Sigmoid colon (tissue), 7 donors: ENCODE data around the gene GNB4. TPM values are rescaled to one million over a fixed set of nuclear protein-coding genes. Genes with fewer than 3 reads are reported as not detected.
A peak's percentile ranks its signal among the peaks of the same experiment; 100 is the strongest.

Experiments
- DNase-seq: peaks from one replicate; pipeline ENCODE4 v3.0.0-alpha.2; 2019
- H3K27ac ChIP-seq, 4 donors: fragments of 200-600 bp; sonication (generic); one replicate each; pipeline ENCODE4 v1.5.1; 2016 to 2019; ENCODE audit warnings: mild to moderate bottlenecking in 1 of 4
- H3K27me3 ChIP-seq, 3 donors: fragments of 200-600 bp; sonication (generic); one replicate each; pipeline ENCODE4 v1.5.1; 2019; ENCODE audit warnings: mild to moderate bottlenecking in 1 of 3
- H3K36me3 ChIP-seq, 4 donors: fragments of 200-600 bp; sonication (generic); one replicate each; pipeline ENCODE4 v1.5.1; 2016 to 2019
- H3K4me1 ChIP-seq, 4 donors: fragments of 200-600 bp; sonication (generic); one replicate each; pipeline ENCODE4 v1.5.1; 2017 to 2019
- H3K4me3 ChIP-seq, 4 donors: fragments of 200-600 bp; sonication (generic); one replicate each; pipeline ENCODE4 v1.5.1; 2017 to 2019; ENCODE audit warnings: mild to moderate bottlenecking in 2 of 4, moderate library complexity in 1 of 4
- H3K9me3 ChIP-seq, 4 donors: fragments of 200-600 bp in 3 of 4; sonication (generic) in 3 of 4; one replicate each; pipeline versions ENCODE4 v1.5.1 to v1.6.1; 2013 to 2019
- EP300 ChIP-seq, 4 donors: sonication (generic); formaldehyde crosslinking; IDR thresholded peaks; one replicate each; pipeline ENCODE4 v1.6.1; 2017; ENCODE audit warnings: antibody characterized with exemption in 4 of 4
- POLR2A ChIP-seq, 2 donors: fragments of 450-650 bp; IDR thresholded peaks; one replicate each; pipeline ENCODE4 v1.6.1; 2016; ENCODE audit warnings: antibody characterized with exemption in 2 of 2, mild to moderate bottlenecking in 2 of 2, moderate library complexity in 2 of 2
- POLR2AphosphoS5 ChIP-seq, 4 donors: sonication (generic); formaldehyde crosslinking; IDR thresholded peaks; one replicate each; pipeline ENCODE4 v1.6.1; 2017; ENCODE audit warnings: antibody characterized with exemption in 4 of 4
- WGBS, 2 donors: extraction: QIAGEN DNeasy Blood & Tissue Kit; methylation state at CpG; one replicate each; pipeline ENCODE4 v1.1.7; 2013; 5-methylcytosine and 5-hydroxymethylcytosine counted together
- intact Hi-C: fragments of 100-400 bp; cut with DNase I; formaldehyde crosslinking; loops from one replicate; pipeline ENCODE4 v1.15.1; 2023
- polyA plus RNA-seq, 3 donors: library from polyadenylated mRNA; stranded (reverse); fragments of 200-250 nt; gene quantifications; one replicate each; pipeline ENCODE4 v1.2.3, GENCODE V29; 2013
- total RNA-seq, 4 donors: library from RNA; depleted of rRNA; stranded (reverse); fragments of >200 nt; gene quantifications; one replicate each; pipeline ENCODE4 v1.1.0, GENCODE V29; 2016
- TF ChIP-seq, protein P1 (sequence below), 4 experiments: fragments of 450-650 bp in 3 of 4; fragments of 200-600 bp in 1 of 4; IDR thresholded peaks; one replicate each; pipeline ENCODE4 v1.5.1; 2016 to 2019; ENCODE audit warnings: antibody characterized with exemption in 4 of 4, mild to moderate bottlenecking in 3 of 4, moderate library complexity in 2 of 4
- donor health status: healthy with polysubstance abuse.
- donor health status: Bipolar disorder and iron deficiency.
- donor health status: healthy.

GNB4 gene
- total and polyA plus RNA-seq, 7 donors, result 3.6 to 44.3 (median 32.5) TPM

DNA sequence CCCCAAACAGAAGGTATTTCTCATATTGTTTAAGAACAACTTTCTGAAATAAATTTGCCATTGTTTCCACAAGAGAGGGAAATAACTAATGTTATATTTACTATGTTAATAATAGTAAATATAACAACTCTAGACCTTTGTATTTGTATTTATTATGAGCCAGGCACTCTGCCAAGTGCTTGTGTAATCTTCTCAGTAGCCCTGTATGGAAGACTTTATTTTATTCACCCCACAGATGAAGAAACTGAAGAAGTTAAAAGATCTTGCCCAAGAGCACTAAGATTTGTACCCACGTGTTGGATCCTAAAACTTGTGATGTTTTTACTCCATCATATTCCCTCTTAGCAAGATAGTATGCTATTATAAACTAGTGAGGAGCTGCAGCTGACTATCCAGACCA, 12.0 kb upstream of the GNB4 start:
- intact Hi-C loops, result no loop called here
- Histone ChIP-seq H3K27ac (no peak overlapping the region), H3K27me3 (no peaks in the 10 kb centered on the region), H3K9me3 (no peaks in the 10 kb centered on the region), H3K36me3 (no peaks in the 10 kb centered on the region), H3K4me3 (no peak overlapping the region), H3K4me1 (no peaks in the 10 kb centered on the region)
- 22 to 52% methylated on average over 1 of the region's 1 CpG for WGBS, 2 donors
- DNase-seq, result no peak
- TF ChIP-seq POLR2AphosphoS5 (IDR thresholded peaks at IDR 0.05) (no peak), POLR2A (IDR thresholded peaks at IDR 0.05) (no peak), EP300 (IDR thresholded peaks at IDR 0.05) (no peak)
- TF ChIP-seq, protein P1, sequence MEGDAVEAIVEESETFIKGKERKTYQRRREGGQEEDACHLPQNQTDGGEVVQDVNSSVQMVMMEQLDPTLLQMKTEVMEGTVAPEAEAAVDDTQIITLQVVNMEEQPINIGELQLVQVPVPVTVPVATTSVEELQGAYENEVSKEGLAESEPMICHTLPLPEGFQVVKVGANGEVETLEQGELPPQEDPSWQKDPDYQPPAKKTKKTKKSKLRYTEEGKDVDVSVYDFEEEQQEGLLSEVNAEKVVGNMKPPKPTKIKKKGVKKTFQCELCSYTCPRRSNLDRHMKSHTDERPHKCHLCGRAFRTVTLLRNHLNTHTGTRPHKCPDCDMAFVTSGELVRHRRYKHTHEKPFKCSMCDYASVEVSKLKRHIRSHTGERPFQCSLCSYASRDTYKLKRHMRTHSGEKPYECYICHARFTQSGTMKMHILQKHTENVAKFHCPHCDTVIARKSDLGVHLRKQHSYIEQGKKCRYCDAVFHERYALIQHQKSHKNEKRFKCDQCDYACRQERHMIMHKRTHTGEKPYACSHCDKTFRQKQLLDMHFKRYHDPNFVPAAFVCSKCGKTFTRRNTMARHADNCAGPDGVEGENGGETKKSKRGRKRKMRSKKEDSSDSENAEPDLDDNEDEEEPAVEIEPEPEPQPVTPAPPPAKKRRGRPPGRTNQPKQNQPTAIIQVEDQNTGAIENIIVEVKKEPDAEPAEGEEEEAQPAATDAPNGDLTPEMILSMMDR (IDR thresholded peaks at IDR 0.05), result no peak

DNA sequence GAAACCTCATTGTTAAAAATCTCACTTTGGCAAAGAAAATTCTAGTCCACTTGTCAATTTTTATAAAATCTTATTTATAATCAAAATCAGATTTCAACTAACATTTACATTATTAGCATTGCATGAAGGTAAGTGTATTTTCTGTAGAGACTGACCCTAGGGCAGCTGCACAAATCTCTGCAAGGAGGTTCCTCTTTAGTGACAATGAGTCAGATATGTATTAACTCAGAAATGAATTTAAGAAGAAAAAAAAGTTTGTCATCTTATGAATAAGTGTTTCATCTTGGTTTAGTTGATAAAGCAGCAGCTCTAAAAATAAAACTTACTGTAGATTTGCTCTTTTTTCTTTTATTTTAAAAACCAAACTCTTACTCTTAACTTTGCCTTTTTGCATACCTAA, 9.0 kb upstream of the GNB4 start:
- intact Hi-C loops, result no loop called here
- TF ChIP-seq, protein P1 (IDR thresholded peaks at IDR 0.05), result no peak
- Histone ChIP-seq H3K27me3 (no peaks in the 10 kb centered on the region), H3K9me3 (no peaks in the 10 kb centered on the region), H3K36me3 (no peaks in the 10 kb centered on the region), H3K27ac (no peak overlapping the region), H3K4me3 (no peak overlapping the region), H3K4me1 (no peaks in the 10 kb centered on the region)
- no peak for DNase-seq

DNA sequence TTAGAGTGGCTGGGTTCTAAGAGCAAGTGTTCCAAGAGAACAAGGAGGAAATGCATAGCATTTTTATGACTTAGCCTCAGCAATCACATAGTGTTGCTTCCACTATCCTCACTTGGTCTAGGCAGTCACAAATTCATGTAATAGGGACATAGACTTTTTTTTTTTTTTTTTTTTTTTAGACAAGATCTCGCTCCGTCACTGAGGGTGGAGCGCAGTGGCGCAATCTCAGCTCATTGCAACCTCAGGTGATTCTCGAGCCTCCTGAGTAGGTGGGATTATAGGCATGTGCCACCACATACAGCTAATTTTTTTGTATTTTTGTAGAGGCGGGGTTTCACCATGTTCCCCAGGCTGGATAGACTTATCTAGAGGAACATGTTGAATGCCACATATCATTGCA, 4.7 kb upstream of the GNB4 start:
- 91 to 95% methylated on average over 6 of the region's 6 CpGs for WGBS, 2 donors
- intact Hi-C loops, result no loop called here

DNA sequence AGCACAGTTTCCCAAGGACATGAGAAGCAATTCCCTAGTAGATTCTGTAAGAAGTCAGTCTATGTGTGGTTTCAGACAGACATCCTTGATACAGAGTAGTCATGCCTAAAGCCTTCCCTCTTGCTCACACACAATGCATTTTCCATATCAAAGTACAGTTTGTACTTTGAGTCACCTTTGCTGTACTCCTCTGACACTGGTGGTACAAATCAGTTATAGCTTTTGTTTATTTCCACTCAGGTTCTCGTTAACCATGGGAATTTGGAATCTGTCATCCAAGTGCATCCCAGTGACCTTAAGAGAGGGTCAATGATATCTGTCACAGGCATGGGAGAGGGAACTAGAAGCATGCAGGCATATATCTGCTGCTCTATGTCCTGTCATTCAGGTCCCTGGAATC, 3.6 kb upstream of the GNB4 start:
- 32 to 67% methylated on average over 1 of the region's 1 CpG for whole genome bisulfite sequencing, 2 donors
- no peak for DNase-seq
- intact Hi-C loops, result loop anchor here (5.0 kb wide), 3 partner anchors 72 to 133 kb away; partner anchors contain the start of genes MFN1 and ZNF639
- TF ChIP-seq POLR2AphosphoS5 (IDR thresholded peaks at IDR 0.05), result no peak
- TF ChIP-seq, protein P1 (IDR thresholded peaks at IDR 0.05), result no peak
- no peak for TF ChIP-seq EP300 (IDR thresholded peaks at IDR 0.05)
- TF ChIP-seq POLR2A (IDR thresholded peaks at IDR 0.05), result no peak
- H3K4me3 ChIP-seq, result no peak overlapping the region
- H3K36me3 ChIP-seq, result no peaks in the 10 kb centered on the region
- no peaks in the 10 kb centered on the region for H3K27me3 ChIP-seq
- peak overlapping the region in 1 of 4 donors; percentile 22 for H3K27ac ChIP-seq
- H3K4me1 ChIP-seq, result peaks cover 0 to 11% (median 6%) of the 10 kb centered on the region in 4 donors
- H3K9me3 ChIP-seq, result no peaks in the 10 kb centered on the region

More for the DNA sequence above, 4.7 kb upstream of the GNB4 start:
- Histone ChIP-seq H3K9me3 (no peaks in the 10 kb centered on the region), H3K27ac (no peak overlapping the region), H3K27me3 (no peaks in the 10 kb centered on the region), H3K4me3 (no peak overlapping the region), H3K4me1 (peaks cover 0 to 11% (median 5%) of the 10 kb centered on the region in 4 donors), H3K36me3 (no peaks in the 10 kb centered on the region)
- DNase-seq, result no peak
- TF ChIP-seq EP300 (IDR thresholded peaks at IDR 0.05) (no peak), POLR2A (IDR thresholded peaks at IDR 0.05) (no peak), POLR2AphosphoS5 (IDR thresholded peaks at IDR 0.05) (no peak)
- TF ChIP-seq, protein P1 (IDR thresholded peaks at IDR 0.05), result no peak

DNA sequence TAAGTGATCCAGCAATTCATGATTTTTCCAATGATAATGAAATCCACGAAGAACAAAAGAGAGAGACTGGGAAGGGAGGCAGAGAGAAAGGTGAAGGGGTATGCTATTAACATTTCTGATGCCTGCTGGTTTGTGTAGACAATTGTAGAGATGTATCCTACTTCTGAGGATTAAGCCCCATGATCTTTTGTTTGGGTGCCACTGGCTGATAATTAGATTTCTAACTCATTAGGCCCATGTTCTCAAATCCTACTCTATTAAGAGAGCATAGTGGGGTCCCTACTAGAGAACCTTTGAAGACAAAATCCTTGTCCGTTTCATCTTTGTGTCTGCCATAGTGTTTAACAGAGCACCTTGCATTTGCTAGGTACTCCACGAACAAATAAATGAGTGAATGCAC, 2.7 kb upstream of the GNB4 start:
- Histone ChIP-seq H3K27ac (no peak overlapping the region), H3K4me1 (peaks cover 0 to 21% (median 15%) of the 10 kb centered on the region in 4 donors), H3K9me3 (no peaks in the 10 kb centered on the region), H3K36me3 (no peaks in the 10 kb centered on the region), H3K4me3 (no peak overlapping the region), H3K27me3 (no peaks in the 10 kb centered on the region)
- intact Hi-C loops, result loop anchor here (5.0 kb wide), 3 partner anchors 73 to 132 kb away; partner anchors contain the start of genes MFN1 and ZNF639
- no peak for TF ChIP-seq POLR2AphosphoS5 (IDR thresholded peaks at IDR 0.05)
- WGBS, 2 donors, result 59 to 79% methylated on average over 3 of the region's 3 CpGs
- DNase-seq, result no peak
